ENCODE results near the gene NAXD.
A peak's percentile ranks its signal among the peaks of the same experiment; 100 is the strongest.

GRCh38 chr13:110615322-110616102 lies at the start of gene NAXD:
- TF ChIP-seq CTCF (IDR thresholded peaks at IDR 0.05), result no peak
- peak in 3 of 4 donors; percentile 35 to 69 (median 61) for TF ChIP-seq POLR2A (IDR thresholded peaks at IDR 0.05)

Measured in esophagus squamous epithelium (tissue), 4 donors.